Immature natural killer cell (primary cell): Measurements from ENCODE around the gene LRRC2. TPM values are rescaled to one million over a fixed set of nuclear protein-coding genes. Genes with fewer than 3 reads are reported as not detected.
"Not testable (repeated sequence)": the region's sequence is repeated elsewhere in the genome, so short reads cannot be mapped to it uniquely, and the experiment has no call there.

Experiments used
- DNase-seq, 3 donors: peaks; one replicate each; pipeline ENCODE4 v3.0.0; 2022; ENCODE audit warnings: mixed read lengths in 1 of 3
- H3K27ac Mint-ChIP-seq, 6 donors: one replicate each; pipeline ENCODE4 v1.8.0; 2020; ENCODE audit warnings: mixed read lengths in 6 of 6, mild to moderate bottlenecking in 5 of 6, inconsistent platforms in 4 of 6, moderate library complexity in 3 of 6
- H3K27me3 Mint-ChIP-seq, 3 donors: one replicate each; pipeline ENCODE4 v1.8.0; 2020 to 2021; ENCODE audit warnings: low read depth in 3 of 3, mild to moderate bottlenecking in 3 of 3, mixed read lengths in 3 of 3, moderate library complexity in 3 of 3, inconsistent platforms in 1 of 3
- H3K36me3 Mint-ChIP-seq, 3 donors: one replicate each; pipeline ENCODE4 v1.8.0; 2020; ENCODE audit warnings: mixed read lengths in 3 of 3, inconsistent platforms in 2 of 3, mild to moderate bottlenecking in 2 of 3
- H3K4me1 Mint-ChIP-seq, 2 donors: one replicate each; pipeline ENCODE4 v1.8.0; 2020; ENCODE audit warnings: inconsistent platforms in 2 of 2, mild to moderate bottlenecking in 2 of 2, mixed read lengths in 2 of 2, moderate library complexity in 1 of 2
- H3K4me3 Mint-ChIP-seq, 5 donors: one replicate each; pipeline ENCODE4 v1.8.0; 2020; ENCODE audit warnings: mild to moderate bottlenecking in 5 of 5, mixed read lengths in 5 of 5, inconsistent platforms in 3 of 5, moderate library complexity in 3 of 5
- H3K9me3 Mint-ChIP-seq, 6 donors: one replicate each; pipeline ENCODE4 v1.8.0; 2020; ENCODE audit warnings: mild to moderate bottlenecking in 6 of 6, mixed read lengths in 6 of 6, inconsistent platforms in 4 of 6, moderate library complexity in 3 of 6
- polyA plus RNA-seq, 3 donors: library from polyadenylated mRNA; unstranded; fragments of 300-500 nt; fragmentation: Illumina TruSeq; gene quantifications; one replicate each; pipeline ENCODE4 v1.2.3, GENCODE V29; 2021

Gene LRRC2
- polyA plus RNA-seq, 3 donors from 2014 or later: not detected

DNA sequence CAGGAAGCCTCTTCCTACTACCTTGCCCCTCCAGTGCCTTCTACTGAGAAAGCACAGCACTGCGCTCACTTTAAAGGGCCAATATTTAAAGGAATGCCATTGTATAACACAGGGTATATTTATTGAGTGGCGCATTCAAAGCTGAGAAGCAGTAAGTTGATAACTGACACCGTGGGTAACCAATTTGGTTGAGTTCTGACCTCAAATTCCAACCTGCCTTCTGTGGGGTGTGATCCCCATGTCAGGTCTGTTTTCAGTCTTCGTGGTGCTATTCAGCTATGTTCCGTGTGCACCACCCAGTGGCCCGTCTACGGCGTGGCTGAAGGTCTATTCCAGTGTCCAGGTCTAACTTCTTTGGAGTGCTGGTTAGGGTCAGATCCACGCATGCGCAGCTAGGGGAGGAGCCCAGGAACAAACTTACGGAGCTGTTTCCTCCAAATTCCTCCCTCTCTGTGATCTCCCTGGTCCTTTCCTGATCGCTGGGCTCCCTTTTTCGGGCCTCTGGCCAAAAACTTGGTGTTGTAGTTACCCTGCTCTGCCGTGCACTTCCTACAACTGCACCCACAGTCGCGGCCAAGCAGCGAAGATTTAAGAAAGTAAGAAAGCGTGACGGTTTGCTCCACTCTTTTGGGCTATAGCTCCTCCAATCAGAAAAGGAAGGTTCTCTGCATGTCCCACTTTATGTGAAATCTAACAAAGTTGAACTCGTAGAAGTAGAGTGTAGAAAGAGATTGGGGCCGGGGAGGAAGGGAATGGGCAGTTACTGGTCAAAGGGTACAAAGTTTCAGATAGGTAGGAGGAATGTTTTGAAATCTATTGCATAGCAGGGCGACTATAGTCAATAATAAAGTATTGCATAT lies 7.7 kb downstream of the LRRC2 start:
- Mint-ChIP-seq H3K9me3 (no peaks in the 10 kb centered on the region), H3K4me1 (peaks cover 6 to 12% of the 10 kb centered on the region in 2 donors), H3K27me3 (peaks cover 5 to 11% (median 7%) of the 10 kb centered on the region in 3 donors), H3K4me3 (peak overlapping the region; percentile 58 to 79 (median 66)), H3K36me3 (no peaks in the 10 kb centered on the region), H3K27ac (peak overlapping the region in 2 of 6 donors; percentile 14 to 36)
- DNase-seq: peak; percentile 60 to 66 (median 64)

DNA sequence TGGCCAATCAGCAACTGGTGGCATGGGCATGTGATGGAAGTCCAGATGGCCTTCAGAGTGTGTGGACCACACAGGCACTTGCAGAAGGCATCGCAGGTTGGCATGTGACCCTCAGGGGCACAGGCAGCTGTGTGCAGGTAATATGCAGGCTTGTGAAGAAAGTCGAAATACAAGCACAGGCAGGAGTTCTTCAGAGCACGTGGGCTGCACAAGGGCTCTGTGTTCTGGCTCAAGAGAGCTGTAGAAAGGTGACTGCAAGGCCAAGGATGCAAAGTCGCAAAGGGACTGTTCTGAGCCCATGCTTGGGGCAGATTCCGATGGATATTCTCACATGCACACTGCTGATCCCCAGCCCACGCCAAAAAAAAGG lies 8.3 kb downstream of the LRRC2 start:
- peak overlapping the region in 1 of 6 donors; percentile 25 for H3K27ac Mint-ChIP-seq
- H3K9me3 Mint-ChIP-seq: no peaks in the 10 kb centered on the region
- peaks cover 4 to 8% (median 5%) of the 10 kb centered on the region in 3 donors for H3K27me3 Mint-ChIP-seq
- H3K4me1 Mint-ChIP-seq: peaks cover 6 to 12% of the 10 kb centered on the region in 2 donors
- no peaks in the 10 kb centered on the region for H3K36me3 Mint-ChIP-seq
- no peak overlapping the region for H3K4me3 Mint-ChIP-seq
- DNase-seq: no peak

DNA sequence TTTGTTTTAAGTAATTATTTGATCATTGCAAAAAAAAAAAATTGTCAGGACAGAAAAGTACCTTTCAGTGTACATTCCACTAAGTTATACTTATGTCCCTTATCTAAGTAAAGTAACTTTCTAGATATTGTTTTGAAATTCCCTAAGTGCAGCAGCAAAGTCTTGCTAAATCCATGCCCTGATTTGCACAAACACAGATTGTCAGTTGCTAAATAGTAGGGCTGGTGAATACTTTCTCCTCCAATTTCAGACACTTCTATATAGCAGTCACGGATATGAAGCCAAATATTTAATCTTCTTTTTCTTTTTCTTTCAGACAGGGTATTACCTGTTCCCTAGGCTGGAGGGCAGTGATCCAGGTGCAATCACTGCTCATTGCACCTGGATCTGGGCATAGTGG lies 12.9 kb downstream of the LRRC2 start:
- Mint-ChIP-seq H3K9me3 (no peaks in the 10 kb centered on the region), H3K4me3 (no peak overlapping the region), H3K27ac (no peak overlapping the region), H3K36me3 (no peaks in the 10 kb centered on the region), H3K4me1 (peaks cover 0 to 5% of the 10 kb centered on the region in 2 donors), H3K27me3 (peaks cover 6 to 19% (median 9%) of the 10 kb centered on the region in 3 donors)
- no peak for DNase-seq

DNA sequence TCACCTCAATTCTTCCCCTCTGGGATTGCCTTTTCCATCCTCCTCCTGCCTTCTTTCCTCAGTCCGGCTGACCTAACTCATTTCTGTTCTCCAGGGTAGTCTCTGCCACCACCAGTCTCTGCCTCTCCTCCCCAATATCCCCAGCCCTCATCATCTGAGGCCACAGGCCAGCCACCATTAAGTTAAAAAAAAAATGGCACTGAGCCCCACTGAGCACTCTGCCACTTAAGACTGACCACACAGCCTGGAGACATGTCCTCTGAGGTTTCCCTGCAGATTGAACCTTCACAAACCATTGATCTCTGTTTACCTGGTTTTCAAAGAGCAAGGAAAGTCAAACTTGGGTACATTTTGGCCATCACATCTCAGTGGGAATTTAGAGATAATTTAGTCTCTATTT lies 13.6 kb downstream of the LRRC2 start:
- H3K36me3 Mint-ChIP-seq: no peaks in the 10 kb centered on the region
- H3K27me3 Mint-ChIP-seq: peaks cover 6 to 19% (median 8%) of the 10 kb centered on the region in 3 donors
- H3K4me3 Mint-ChIP-seq: no peak overlapping the region
- H3K27ac Mint-ChIP-seq: no peak overlapping the region
- H3K4me1 Mint-ChIP-seq: no peaks in the 10 kb centered on the region
- no peaks in the 10 kb centered on the region for H3K9me3 Mint-ChIP-seq
- DNase-seq: no peak

DNA sequence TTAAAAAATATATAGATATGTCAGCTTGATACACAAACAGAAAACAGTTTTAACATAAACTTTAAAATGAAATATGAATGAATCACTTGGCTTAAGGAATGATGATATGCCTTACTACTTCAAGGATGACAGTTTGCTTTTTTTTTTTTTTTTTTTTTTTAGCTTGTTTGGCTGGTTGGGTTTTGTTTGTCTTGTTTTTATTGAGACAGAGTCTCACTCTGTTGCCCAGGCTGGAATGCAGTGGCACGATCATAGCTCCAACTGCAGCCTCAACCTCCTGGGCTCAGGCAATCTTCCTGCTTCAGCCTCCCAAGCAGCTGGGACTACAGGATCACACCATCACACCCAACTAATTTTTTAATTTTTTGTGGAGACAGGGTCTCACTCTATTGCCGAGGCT lies 14.5 kb downstream of the LRRC2 start:
- no peak for DNase-seq
- H3K27ac Mint-ChIP-seq: no peak overlapping the region
- no peaks in the 10 kb centered on the region for H3K36me3 Mint-ChIP-seq
- no peaks in the 10 kb centered on the region for H3K4me1 Mint-ChIP-seq
- H3K27me3 Mint-ChIP-seq: peaks cover 3 to 19% (median 5%) of the 10 kb centered on the region in 3 donors
- no peaks in the 10 kb centered on the region for H3K9me3 Mint-ChIP-seq
- no peak overlapping the region for H3K4me3 Mint-ChIP-seq

DNA sequence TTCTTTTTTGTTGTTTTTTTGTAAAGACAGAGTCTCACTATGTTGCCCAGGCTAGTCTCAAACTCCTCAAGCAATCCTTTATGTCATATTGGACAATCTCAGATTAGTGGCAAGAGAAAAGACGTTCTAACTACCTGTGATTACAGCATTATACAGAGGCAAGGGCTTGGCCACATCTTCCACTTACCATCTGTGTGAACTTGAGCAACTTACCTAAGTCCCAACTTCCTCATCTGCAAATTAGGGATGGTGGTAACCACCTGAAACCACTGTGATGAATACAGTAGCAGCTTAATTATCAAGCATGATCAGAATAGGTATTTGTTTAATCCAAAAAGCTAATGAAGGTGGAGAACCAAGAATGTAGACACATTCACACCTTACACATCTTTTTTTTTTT lies 16.1 kb downstream of the LRRC2 start:
- H3K27ac Mint-ChIP-seq: no peak overlapping the region
- DNase-seq: no peak
- H3K36me3 Mint-ChIP-seq: no peaks in the 10 kb centered on the region
- no peaks in the 10 kb centered on the region for H3K9me3 Mint-ChIP-seq
- no peak overlapping the region for H3K4me3 Mint-ChIP-seq
- peaks cover 3 to 19% (median 9%) of the 10 kb centered on the region in 3 donors for H3K27me3 Mint-ChIP-seq
- H3K4me1 Mint-ChIP-seq: no peaks in the 10 kb centered on the region

DNA sequence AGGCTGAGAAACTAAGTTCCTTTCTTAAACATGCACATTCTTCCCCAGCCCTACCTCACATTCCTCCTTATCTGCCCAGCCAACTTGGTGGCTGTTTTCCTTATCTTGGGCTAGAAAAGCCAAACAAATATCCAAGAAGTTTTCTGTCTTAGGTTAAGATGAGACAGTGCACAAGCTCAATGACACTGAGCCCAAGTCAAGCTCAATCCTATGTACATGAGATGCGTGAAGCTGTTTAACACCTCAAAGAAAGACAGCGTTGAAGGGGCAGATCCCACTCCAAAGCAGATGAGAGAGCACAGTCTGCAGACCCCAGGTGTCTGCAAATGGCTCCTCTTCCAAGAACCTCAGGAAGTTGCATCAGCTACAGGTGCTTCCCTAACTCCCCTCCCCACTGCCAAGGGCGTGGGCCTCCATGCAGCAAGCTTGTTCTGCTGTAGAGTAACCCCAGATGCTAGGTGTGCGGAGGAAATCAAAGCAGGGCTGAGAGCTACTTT lies 16.6 kb downstream of the LRRC2 start:
- H3K36me3 Mint-ChIP-seq: no peaks in the 10 kb centered on the region
- no peak overlapping the region for H3K27ac Mint-ChIP-seq
- no peak for DNase-seq
- H3K9me3 Mint-ChIP-seq: no peaks in the 10 kb centered on the region
- no peaks in the 10 kb centered on the region for H3K4me1 Mint-ChIP-seq
- no peak overlapping the region for H3K4me3 Mint-ChIP-seq
- H3K27me3 Mint-ChIP-seq: peaks cover 3 to 19% (median 10%) of the 10 kb centered on the region in 3 donors

DNA sequence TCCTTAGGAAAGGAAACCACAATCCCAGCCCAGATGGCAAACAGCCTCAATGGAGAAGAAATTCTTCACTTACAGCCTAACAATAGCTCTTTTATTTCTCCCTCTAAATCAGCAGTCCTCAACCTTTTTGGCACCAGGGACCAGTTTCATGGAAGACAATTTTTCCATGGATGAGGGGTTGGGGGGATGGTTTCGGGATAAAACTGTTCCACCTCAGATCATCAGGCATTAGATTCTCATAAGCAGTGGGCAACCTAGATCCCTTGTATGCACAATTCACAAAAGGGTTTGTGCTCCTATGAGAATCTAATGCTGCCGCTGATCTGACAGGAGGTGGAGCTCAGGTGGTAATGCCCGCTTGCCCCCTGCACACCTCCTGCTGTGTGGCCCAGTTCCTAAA lies 17.5 kb downstream of the LRRC2 start:
- not testable (repeated sequence) for DNase-seq, H3K4me1 Mint-ChIP-seq, H3K36me3 Mint-ChIP-seq, H3K27ac Mint-ChIP-seq, H3K4me3 Mint-ChIP-seq, H3K9me3 Mint-ChIP-seq
- peaks cover 3 to 19% (median 10%) of the 10 kb centered on the region in 3 donors for H3K27me3 Mint-ChIP-seq

DNA sequence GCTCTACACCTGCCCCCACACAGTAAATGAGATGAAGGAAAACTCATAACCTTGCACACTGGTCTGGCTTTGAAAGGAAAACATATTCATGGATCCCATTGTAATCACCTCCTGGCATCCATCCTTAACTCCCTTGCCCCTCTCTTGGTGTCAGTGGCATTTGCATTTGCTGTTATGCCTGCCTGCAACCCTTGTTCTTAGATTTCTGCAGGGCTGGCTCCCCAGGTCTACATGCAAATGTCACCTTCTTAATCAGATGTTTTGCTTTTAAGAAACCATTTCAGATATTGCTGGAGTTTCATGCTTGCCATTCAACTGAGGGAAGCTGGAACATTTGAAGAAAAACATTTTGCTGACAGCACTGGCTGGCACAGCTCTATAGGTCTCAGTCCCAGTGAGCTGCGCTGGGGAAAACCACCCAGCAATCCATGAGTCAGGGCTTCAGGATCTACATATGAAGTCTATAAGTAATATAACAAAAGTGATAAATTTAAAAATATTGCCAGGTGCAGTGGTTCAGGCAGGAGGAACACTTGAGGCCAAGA lies 19.1 kb downstream of the LRRC2 start:
- Mint-ChIP-seq H3K27ac (no peak overlapping the region), H3K4me3 (no peak overlapping the region), H3K27me3 (peaks cover 3 to 14% (median 10%) of the 10 kb centered on the region in 3 donors), H3K36me3 (no peaks in the 10 kb centered on the region), H3K4me1 (no peaks in the 10 kb centered on the region), H3K9me3 (no peaks in the 10 kb centered on the region)
- no peak for DNase-seq

DNA sequence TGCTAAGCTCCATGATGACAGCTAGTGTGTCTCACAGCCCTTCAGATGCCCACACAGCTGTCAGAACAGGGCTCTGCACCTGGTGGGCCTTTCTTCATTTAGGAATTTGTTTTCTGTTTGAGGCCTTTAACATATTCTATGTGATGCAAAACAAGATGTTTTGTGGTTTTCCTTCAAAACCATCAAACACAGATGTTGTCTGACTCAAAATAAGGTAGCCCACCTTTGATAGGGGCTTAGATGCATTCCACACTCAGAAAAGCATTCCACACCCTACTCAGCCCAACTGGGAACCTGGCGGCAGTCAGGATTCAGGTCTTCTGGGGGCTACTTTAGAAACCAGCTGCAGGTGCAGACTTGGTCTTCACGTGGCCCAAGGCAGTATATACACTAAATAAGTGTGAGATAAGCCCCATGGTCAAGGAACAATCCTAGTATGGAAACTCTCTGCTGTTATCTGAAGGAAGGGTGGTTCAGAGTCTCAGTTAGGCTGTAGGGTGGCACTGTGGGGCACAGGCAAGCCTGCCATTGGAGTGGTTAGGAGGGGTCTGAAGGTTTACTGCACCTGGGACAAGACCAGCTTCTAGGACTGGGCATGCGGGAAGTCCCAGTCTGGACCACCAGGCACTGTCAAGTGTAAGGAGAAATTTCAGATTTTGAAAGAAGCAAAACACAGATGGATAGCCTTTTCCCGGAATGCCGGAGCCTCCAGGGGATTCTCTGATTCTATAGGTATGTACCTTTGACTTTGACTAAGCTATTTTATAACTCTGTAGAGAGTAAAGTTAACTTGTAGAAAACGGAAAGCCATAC lies 20.1 kb downstream of the LRRC2 start:
- no peak for DNase-seq
- no peaks in the 10 kb centered on the region for H3K4me1 Mint-ChIP-seq
- H3K27ac Mint-ChIP-seq: no peak overlapping the region
- H3K36me3 Mint-ChIP-seq: no peaks in the 10 kb centered on the region
- no peak overlapping the region for H3K4me3 Mint-ChIP-seq
- H3K9me3 Mint-ChIP-seq: no peaks in the 10 kb centered on the region
- peaks cover 3 to 10% (median 10%) of the 10 kb centered on the region in 3 donors for H3K27me3 Mint-ChIP-seq

DNA sequence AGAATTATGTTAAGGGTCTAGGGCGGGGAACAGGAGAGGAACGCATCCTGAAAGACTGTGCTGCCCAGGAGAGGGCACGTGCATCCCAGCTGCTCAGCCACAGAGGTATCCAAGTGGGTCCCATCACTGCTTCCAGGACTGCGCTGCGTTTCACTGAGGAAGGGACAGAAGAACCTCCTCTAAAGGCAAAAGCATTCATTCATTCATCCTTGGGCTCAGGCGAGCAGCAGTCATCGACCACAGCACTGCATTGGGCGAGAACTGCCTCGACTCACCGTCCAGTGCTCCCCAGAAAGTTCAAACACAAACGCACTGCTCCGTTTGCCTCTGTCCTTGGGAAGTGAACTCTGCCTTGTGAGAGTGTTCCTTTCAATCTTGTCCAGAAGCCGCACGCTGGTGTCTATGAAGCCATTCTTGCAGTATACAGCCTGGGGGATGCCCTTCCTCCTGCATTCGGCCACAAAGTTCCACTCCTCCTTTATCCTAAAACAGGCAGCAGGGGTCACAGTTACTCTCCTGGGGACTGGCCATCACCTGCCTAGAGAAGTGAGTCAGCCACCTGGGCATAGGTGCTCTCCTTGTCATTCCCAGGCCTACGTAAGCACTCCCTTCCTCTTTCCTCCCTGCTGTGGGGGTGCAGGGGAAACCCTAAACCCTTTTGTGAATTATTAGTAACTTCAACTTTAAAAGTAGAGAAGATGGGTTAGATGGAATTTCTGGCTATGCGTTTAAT lies 21.2 kb downstream of the LRRC2 start:
- Mint-ChIP-seq H3K4me1 (peaks cover under 1 to 3% of the 10 kb centered on the region in 2 donors), H3K9me3 (no peaks in the 10 kb centered on the region), H3K36me3 (no peaks in the 10 kb centered on the region), H3K27me3 (peaks cover 6 to 8% (median 7%) of the 10 kb centered on the region in 3 donors), H3K27ac (no peak overlapping the region), H3K4me3 (no peak overlapping the region)
- no peak for DNase-seq

DNA sequence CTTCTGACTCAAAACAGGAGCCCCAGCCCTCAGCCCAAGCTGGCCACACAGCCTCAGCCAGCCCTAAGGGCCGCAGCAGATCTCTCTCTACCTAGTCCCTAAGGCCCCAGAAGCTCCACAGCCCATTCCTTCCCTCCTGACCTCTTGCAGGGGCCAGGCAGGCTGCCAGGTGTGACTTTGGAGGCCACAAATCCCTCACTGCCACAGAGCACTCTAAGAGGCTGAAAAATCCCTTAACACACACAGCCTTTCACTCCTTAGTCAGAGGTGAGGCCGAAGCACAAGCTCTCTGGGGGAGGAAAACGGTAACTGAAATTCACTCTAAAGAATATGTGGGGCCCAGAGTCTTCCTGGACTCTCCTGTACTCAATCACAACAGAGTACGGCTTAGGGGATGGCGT lies 23.3 kb downstream of the LRRC2 start:
- Mint-ChIP-seq H3K9me3 (no peaks in the 10 kb centered on the region), H3K27me3 (peaks cover 0 to 19% (median 14%) of the 10 kb centered on the region in 3 donors), H3K4me3 (no peak overlapping the region), H3K27ac (peak overlapping the region in 2 of 6 donors; percentile 8 to 77), H3K4me1 (peaks cover 22 to 24% of the 10 kb centered on the region in 2 donors), H3K36me3 (no peaks in the 10 kb centered on the region)
- DNase-seq: no peak

DNA sequence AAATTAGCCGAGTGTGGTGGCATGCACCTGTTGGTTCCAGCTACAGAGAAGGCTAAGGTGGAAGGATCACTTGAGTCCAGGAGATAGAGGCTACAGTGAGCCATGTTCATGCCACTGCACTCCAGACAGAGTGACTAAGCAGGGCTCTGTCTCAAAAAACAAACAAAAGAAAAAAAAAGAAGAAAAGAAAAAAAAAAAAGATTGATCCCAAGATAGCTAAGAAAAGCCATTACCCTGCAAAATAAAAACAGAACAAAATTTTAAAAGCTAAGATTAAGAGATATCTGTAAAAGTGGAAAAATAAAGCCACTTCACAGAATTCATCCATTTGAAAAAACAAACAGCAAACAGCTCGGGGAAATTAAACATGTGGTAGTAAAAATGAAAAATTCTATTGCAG lies 23.8 kb downstream of the LRRC2 start:
- Mint-ChIP-seq H3K4me1 (peaks cover 23 to 26% of the 10 kb centered on the region in 2 donors), H3K27me3 (peaks cover 0 to 19% (median 16%) of the 10 kb centered on the region in 3 donors), H3K9me3 (no peaks in the 10 kb centered on the region), H3K36me3 (no peaks in the 10 kb centered on the region), H3K4me3 (no peak overlapping the region), H3K27ac (peak overlapping the region in 3 of 6 donors; percentile 8 to 77 (median 63))
- no peak for DNase-seq
